Activated CD4-positive, alpha-beta T cell treated with anti-CD3 and anti-CD28 coated beads, Interleukin-2, amount 10 ng/mL, durations not matched to agents 7 days and 5 days (primary cell): Measurements from ENCODE around the gene GGA2. TPM values are rescaled to one million over a fixed set of nuclear protein-coding genes. Genes with fewer than 3 reads are reported as not detected.
"Not testable (repeated sequence)": the region's sequence is repeated elsewhere in the genome, so short reads cannot be mapped to it uniquely, and the experiment has no call there.

ENCODE experiments used
- CTCF ChIA-PET: fragments of 350-600 bp; sonication (Branson Sonifier 250); formaldehyde crosslinking; loops from one replicate; lab custom pipeline; 2021; ENCODE audit warnings: antibody characterized with exemption; lab: Charles Lee
- POLR2A ChIA-PET: fragments of 350-600 bp; sonication (Branson Sonifier 250); formaldehyde crosslinking; loops from one replicate; lab custom pipeline; 2021; ENCODE audit warnings: antibody characterized with exemption; lab: Charles Lee
- DNase-seq: peaks from one replicate; pipeline ENCODE4 v3.0.0-alpha.2; 2020
- H3K27ac Mint-ChIP-seq: one replicate; pipeline ENCODE4 v1.8.0; 2021; ENCODE audit warnings: mild to moderate bottlenecking, moderate library complexity, mixed read lengths
- H3K27me3 Mint-ChIP-seq: one replicate; pipeline ENCODE4 v1.8.0; 2021; ENCODE audit warnings: mixed read lengths
- H3K36me3 Mint-ChIP-seq: one replicate; pipeline ENCODE4 v1.8.0; 2021; ENCODE audit warnings: low read depth, mixed read lengths
- H3K4me1 Mint-ChIP-seq: one replicate; pipeline ENCODE4 v1.8.0; 2021; ENCODE audit warnings: mixed read lengths
- H3K4me3 Mint-ChIP-seq: one replicate; pipeline ENCODE4 v1.8.0; 2021; ENCODE audit warnings: mild to moderate bottlenecking, moderate library complexity, mixed read lengths
- H3K9me3 Mint-ChIP-seq: one replicate; pipeline ENCODE4 v1.8.0; 2021; ENCODE audit warnings: mixed read lengths
- total RNA-seq, 2 experiments: library from RNA; stranded (reverse); gene quantifications; one replicate each; pipeline ENCODE4 v1.2.3, GENCODE V29; 2021

The GGA2 gene
- total RNA-seq, 2 experiments from 2014 or later, result 121 to 131 TPM

GRCh38 chr16:23521037-23521743, 10.9 kb upstream of the GGA2 start:
- CTCF ChIA-PET, result interaction anchor here (0.5 to 1.1 kb wide), 2 partner anchors 28 to 1914 kb away, joined by 3 to 4 read pairs; no protein-coding TSS in a partner anchor
- peaks cover 40% of the 10 kb centered on the region for H3K36me3 Mint-ChIP-seq

DNA sequence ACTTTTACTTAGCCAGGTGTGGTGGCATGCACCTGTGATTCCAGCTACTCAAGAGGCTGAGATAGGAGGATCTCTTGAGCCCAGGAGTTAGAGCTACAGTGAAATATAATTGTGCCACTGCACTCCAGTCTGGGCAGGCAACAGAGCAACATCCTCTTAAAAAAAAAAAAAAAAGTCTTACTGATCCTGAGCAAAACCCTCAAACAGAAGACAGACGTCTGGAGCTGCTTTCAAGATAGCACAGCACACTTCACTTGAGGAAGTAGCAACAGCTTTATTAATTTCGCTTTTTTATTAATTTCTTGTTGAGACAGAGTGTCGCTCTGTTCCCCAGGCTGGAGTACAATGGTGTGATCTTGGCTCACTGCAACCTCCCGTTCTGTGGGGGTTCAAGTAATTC, 10.2 kb upstream of the GGA2 start:
- POLR2A ChIA-PET, result no interaction called here
- H3K36me3 Mint-ChIP-seq, result peaks cover 43% of the 10 kb centered on the region
- no peaks in the 10 kb centered on the region for H3K9me3 Mint-ChIP-seq
- CTCF ChIA-PET, result interaction anchor here (0.6 to 1.1 kb wide), 2 partner anchors 13 to 29 kb away, joined by 3 to 4 read pairs; no protein-coding TSS in a partner anchor
- H3K27ac Mint-ChIP-seq, result no peak overlapping the region
- H3K4me3 Mint-ChIP-seq, result no peak overlapping the region
- no peak for DNase-seq
- peaks cover 35% of the 10 kb centered on the region for H3K4me1 Mint-ChIP-seq
- H3K27me3 Mint-ChIP-seq, result no peaks in the 10 kb centered on the region

More at GRCh38 chr16:23521037-23521743, 10.9 kb upstream of the GGA2 start:
- H3K4me3 Mint-ChIP-seq, result no peak overlapping the region
- DNase-seq, result no peak
- peaks cover 28% of the 10 kb centered on the region for H3K4me1 Mint-ChIP-seq
- POLR2A ChIA-PET, result no interaction called here
- H3K9me3 Mint-ChIP-seq, result no peaks in the 10 kb centered on the region
- no peak overlapping the region for H3K27ac Mint-ChIP-seq
- H3K27me3 Mint-ChIP-seq, result no peaks in the 10 kb centered on the region

DNA sequence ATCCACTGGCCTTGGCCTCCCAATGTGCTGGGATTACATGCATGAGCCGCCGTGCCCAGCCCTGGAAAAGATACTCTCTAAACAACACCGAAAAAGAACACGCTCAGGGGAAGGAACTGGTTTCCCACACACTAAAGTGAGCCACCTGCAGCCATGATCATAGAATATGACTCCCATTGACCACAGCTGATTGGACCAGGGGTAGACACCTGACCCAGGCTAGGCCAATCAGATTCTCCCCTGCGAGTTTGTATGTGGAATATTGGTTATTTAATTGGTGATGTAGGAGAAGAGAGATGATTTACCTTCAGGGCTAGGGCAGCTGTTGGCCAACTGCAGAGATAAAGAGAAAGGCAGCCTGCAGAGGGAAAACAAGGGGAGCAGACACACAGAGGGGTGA, 9.0 kb upstream of the GGA2 start:
- Mint-ChIP-seq H3K4me3 (no peak overlapping the region), H3K36me3 (peaks cover 35% of the 10 kb centered on the region), H3K27me3 (no peaks in the 10 kb centered on the region), H3K4me1 (peaks cover 46% of the 10 kb centered on the region), H3K9me3 (no peaks in the 10 kb centered on the region), H3K27ac (no peak overlapping the region)
- CTCF ChIA-PET, result interaction anchor here (0.9 kb wide), 1 partner anchor 9 kb away, joined by 3 read pairs; the partner anchor contains the start of gene GGA2
- no peak for DNase-seq
- POLR2A ChIA-PET, result no interaction called here

DNA sequence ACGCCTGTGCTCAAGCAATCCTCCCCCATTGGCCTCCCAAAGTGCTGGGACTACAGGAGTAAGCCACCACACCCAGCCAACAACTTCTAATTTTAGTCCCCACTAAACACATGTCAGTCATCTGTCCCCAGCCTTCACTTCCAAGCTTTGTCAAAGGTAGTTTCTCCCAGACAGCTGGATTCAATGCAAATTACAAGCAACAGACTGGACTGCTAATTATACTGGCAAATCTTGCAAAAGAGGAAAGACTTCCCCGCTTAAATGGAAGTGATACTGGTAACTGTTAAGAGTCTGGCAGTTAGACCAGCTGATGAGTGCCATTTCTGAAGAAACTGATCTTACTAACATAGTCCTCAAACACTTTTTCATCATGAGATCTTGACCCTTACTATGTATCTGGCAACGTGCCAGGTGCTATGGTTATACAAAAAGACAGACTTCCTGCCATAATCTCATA, 8.2 kb upstream of the GGA2 start:
- no peaks in the 10 kb centered on the region for H3K27me3 Mint-ChIP-seq
- no peak overlapping the region for H3K27ac Mint-ChIP-seq
- peaks cover 28% of the 10 kb centered on the region for H3K36me3 Mint-ChIP-seq
- no peak for DNase-seq
- H3K4me3 Mint-ChIP-seq, result no peak overlapping the region
- ChIA-PET POLR2A (no interaction called here), CTCF (interaction anchor here (1.5 kb wide), 1 partner anchor 10 kb away, joined by 3 read pairs; no protein-coding TSS in a partner anchor)
- no peaks in the 10 kb centered on the region for H3K9me3 Mint-ChIP-seq
- peaks cover 52% of the 10 kb centered on the region for H3K4me1 Mint-ChIP-seq

DNA sequence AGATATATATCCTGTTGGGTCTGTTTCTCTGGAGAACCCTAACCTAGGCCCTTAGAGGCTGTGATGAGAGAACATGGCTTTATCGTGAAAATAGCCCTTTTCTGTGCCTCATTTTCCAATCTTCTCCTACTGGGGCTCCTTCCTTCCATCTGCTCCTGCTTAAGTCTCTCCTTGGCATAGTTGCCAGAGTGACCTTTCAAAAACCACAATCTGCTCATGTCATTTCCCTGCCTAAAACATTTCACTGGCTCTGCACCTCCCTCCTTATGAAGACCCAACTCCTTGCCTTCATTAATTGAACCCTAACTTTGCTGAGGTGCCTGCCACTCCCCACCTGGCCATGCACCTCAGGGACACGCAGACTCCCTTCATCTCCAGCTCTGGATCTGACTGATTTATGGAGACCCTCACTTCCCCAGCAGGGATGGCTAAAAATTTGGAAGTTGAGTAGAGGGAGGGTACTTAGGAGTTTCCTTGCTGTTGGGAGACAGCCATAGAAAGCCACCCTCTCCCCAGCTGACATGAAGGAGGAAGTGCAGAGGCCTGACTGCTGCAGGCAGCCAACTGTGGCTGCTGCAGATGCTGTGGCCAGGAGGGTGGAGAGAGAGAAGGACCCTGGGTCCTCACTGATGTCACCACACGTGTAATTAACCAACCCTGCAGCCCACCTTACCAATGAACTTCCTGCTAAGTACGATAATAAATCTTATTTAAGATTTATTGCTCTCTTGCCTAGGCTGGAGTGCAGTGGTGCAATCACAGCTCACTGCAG, 6.3 kb upstream of the GGA2 start:
- H3K27me3 Mint-ChIP-seq, result no peaks in the 10 kb centered on the region
- H3K36me3 Mint-ChIP-seq, result peaks cover 17% of the 10 kb centered on the region
- ChIA-PET POLR2A (interaction anchor here (0.6 kb wide), 1 partner anchor 21 kb away, joined by 3 read pairs; no protein-coding TSS in a partner anchor), CTCF (interaction anchor here (0.7 to 1.7 kb wide), 5 partner anchors 8 to 27 kb away, joined by 3 to 5 read pairs (median 4); no protein-coding TSS in a partner anchor)
- peaks cover 57% of the 10 kb centered on the region for H3K4me1 Mint-ChIP-seq
- H3K4me3 Mint-ChIP-seq, result no peak overlapping the region
- no peak for DNase-seq
- H3K27ac Mint-ChIP-seq, result peak overlapping the region; percentile 54
- no peaks in the 10 kb centered on the region for H3K9me3 Mint-ChIP-seq

DNA sequence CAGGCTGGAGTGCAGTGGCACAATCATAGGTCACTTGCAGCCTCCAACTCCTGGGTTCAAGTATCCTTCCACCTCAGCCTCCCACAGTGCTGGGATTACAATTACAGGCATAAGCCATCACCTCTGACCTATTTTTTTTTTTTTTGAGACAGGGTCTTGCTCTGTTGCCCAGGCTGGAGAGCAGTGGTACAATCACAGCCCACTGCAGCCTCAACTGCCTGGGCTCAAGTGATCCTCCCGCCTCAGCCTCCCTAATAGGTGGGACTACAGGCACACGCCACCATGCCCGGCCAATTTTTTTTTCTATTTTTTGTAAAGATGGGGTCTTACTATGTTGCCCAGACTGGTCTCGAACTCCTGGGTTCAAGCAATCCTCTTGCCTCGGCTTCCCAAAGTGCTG, 5.6 kb upstream of the GGA2 start:
- Mint-ChIP-seq H3K27me3 (no peaks in the 10 kb centered on the region), H3K4me1 (peaks cover 61% of the 10 kb centered on the region), H3K4me3 (no peak overlapping the region), H3K36me3 (peaks cover 14% of the 10 kb centered on the region), H3K27ac (peak overlapping the region; percentile 1), H3K9me3 (no peaks in the 10 kb centered on the region)
- CTCF ChIA-PET, result interaction anchor here (0.6 to 1.7 kb wide), 6 partner anchors 9 to 604 kb away, joined by 3 to 5 read pairs (median 4); no protein-coding TSS in a partner anchor
- POLR2A ChIA-PET, result no interaction called here
- no peak for DNase-seq

- peak overlapping the region; percentile 2 for H3K4me3 Mint-ChIP-seq
- peaks cover 60% of the 10 kb centered on the region for H3K4me1 Mint-ChIP-seq
- H3K9me3 Mint-ChIP-seq, result no peaks in the 10 kb centered on the region
- no peaks in the 10 kb centered on the region for H3K27me3 Mint-ChIP-seq
- ChIA-PET POLR2A (interaction anchor here (0.5 kb wide), 1 partner anchor 333 kb away, joined by 7 read pairs; no protein-coding TSS in a partner anchor), CTCF (interaction anchor here (0.9 to 1.7 kb wide), 2 partner anchors 10 to 28 kb away, joined by 3 to 4 read pairs; no protein-coding TSS in a partner anchor)
- H3K36me3 Mint-ChIP-seq, result peaks cover 12% of the 10 kb centered on the region
- H3K27ac Mint-ChIP-seq, result peak overlapping the region; percentile 27
- peak; percentile 69 for DNase-seq
Measured at GRCh38 chr16:23514381-23515152, 4.3 kb upstream of the GGA2 start.

DNA sequence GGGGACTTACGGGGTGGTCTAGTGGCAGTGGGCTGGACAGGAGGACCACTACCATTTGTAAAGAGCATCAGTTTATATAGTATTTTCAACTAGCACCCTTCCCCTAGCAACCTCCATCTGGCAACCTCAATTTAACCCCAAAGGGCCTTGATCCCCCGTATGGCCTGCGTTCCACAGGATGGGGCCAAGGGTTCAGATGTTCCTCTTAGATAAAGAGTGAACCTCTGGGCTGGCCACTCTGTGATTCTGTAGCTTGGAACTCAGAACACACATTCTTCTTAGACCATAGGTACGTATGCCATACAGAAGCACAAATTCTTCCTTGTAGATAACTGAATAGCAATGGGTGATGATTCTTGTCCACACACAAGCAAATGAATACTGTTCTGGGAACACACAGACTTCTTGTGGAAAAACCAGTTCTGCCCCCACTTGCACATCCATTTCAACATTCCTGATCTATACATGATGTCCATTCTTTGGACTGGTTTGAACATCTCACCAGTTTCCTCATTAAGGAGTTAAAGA, 1.9 kb upstream of the GGA2 start:
- H3K27me3 Mint-ChIP-seq, result no peaks in the 10 kb centered on the region
- H3K4me1 Mint-ChIP-seq, result peaks cover 61% of the 10 kb centered on the region
- POLR2A ChIA-PET, result no interaction called here
- CTCF ChIA-PET, result interaction anchor here (0.9 kb wide), 1 partner anchor 15 kb away, joined by 3 read pairs; no protein-coding TSS in a partner anchor
- H3K9me3 Mint-ChIP-seq, result no peaks in the 10 kb centered on the region
- H3K27ac Mint-ChIP-seq, result no peak overlapping the region
- H3K36me3 Mint-ChIP-seq, result peaks cover 23% of the 10 kb centered on the region
- no peak for DNase-seq
- H3K4me3 Mint-ChIP-seq, result no peak overlapping the region

GRCh38 chr16:23511731-23512130, 1.4 kb upstream of the GGA2 start:
- Mint-ChIP-seq H3K4me1 (peaks cover 62% of the 10 kb centered on the region), H3K36me3 (peaks cover 27% of the 10 kb centered on the region), H3K9me3 (no peaks in the 10 kb centered on the region), H3K27ac (no peak overlapping the region), H3K4me3 (peak overlapping the region; percentile 57), H3K27me3 (no peaks in the 10 kb centered on the region)
- ChIA-PET CTCF (interaction anchor here (1.0 kb wide), 1 partner anchor 131 kb away, joined by 3 read pairs; no protein-coding TSS in a partner anchor), POLR2A (no interaction called here)
- no peak for DNase-seq

- DNase-seq, H3K27me3 Mint-ChIP-seq, H3K9me3 Mint-ChIP-seq, POLR2A ChIA-PET: not testable (repeated sequence)
- CTCF ChIA-PET, result interaction anchor here (1.0 to 1.3 kb wide), 2 partner anchors 9 to 132 kb away, joined by 3 read pairs; no protein-coding TSS in a partner anchor
- Mint-ChIP-seq H3K36me3 (peaks cover 34% of the 10 kb centered on the region), H3K27ac (peak overlapping the region; percentile 84), H3K4me1 (peaks cover 62% of the 10 kb centered on the region), H3K4me3 (peak overlapping the region; percentile 74)
Measured at GRCh38 chr16:23510915-23511270, 599 bp upstream of the GGA2 start.

GRCh38 chr16:23509782-23510163, 521 bp downstream of the GGA2 start:
- ChIA-PET POLR2A (interaction anchor here (0.5 kb wide), 1 partner anchor 49 kb away, joined by 3 read pairs; no protein-coding TSS in a partner anchor), CTCF (interaction anchor here (0.8 to 0.9 kb wide), 3 partner anchors 12 to 39 kb away, joined by 3 read pairs; no protein-coding TSS in a partner anchor)
- H3K4me1 Mint-ChIP-seq, result peaks cover 63% of the 10 kb centered on the region
- DNase-seq, result peak; percentile 51
- H3K36me3 Mint-ChIP-seq, result peaks cover 31% of the 10 kb centered on the region
- peak overlapping the region; percentile 93 for H3K27ac Mint-ChIP-seq
- peak overlapping the region; percentile 95 for H3K4me3 Mint-ChIP-seq
- no peaks in the 10 kb centered on the region for H3K9me3 Mint-ChIP-seq
- H3K27me3 Mint-ChIP-seq, result no peaks in the 10 kb centered on the region
